Mononuclear cell (primary cell): Measurements from ENCODE around the gene SEC14L1. TPM values are rescaled to one million over a fixed set of nuclear protein-coding genes. Genes with fewer than 3 reads are reported as not detected.
"Not testable (repeated sequence)": the region's sequence is repeated elsewhere in the genome, so short reads cannot be mapped to it uniquely, and the experiment has no call there.

Experiments used
- H3K27me3 ChIP-seq: 2 replicates; pipeline ENCODE4 v1.6.0; 2011; ENCODE audit warnings: low read length, control low read depth; ENCODE audit not compliant: insufficient read depth
- H3K4me1 ChIP-seq: 2 replicates; pipeline ENCODE4 v1.5.1; 2011; ENCODE audit warnings: mild to moderate bottlenecking, low read length, control low read depth; ENCODE audit not compliant: insufficient read depth
- H3K4me3 ChIP-seq: 2 replicates; pipeline ENCODE4 v1.5.1; 2011; ENCODE audit warnings: mild to moderate bottlenecking, low read length, moderate library complexity
- H3K9me3 ChIP-seq: 2 replicates; pipeline ENCODE4 v1.5.1; 2011; ENCODE audit warnings: low read depth, mild to moderate bottlenecking, control low read depth, low read length
- total RNA-seq: library from RNA; depleted of rRNA; stranded (reverse); fragments of >200 nt; gene quantifications from one replicate; pipeline ENCODE4 v1.2.3, GENCODE V29; 2012

The SEC14L1 gene
- total RNA-seq, 1 donor, result 74.6 TPM

DNA sequence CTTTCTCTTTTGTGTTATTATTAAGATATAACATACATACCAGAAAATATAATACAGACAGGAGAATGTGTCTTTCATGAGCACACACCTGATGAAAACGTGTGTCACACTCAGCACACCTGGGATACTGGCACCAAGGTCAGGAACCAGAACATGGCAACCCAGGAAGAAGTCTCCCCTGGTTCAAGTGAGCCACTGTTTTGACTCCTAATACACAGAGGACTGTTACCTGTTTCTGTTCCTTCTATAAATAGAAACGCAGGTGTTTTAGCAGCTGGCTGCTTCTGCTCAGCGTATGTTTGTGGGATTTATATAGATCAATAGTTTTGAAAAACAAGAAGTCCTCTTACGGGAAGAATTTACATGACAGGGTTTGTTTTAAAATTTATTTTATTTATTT is 3.5 kb downstream of the SEC14L1 start:
- Histone ChIP-seq H3K4me3 (no peak overlapping the region), H3K4me1 (peaks cover 55% of the 10 kb centered on the region), H3K9me3 (no peaks in the 10 kb centered on the region), H3K27me3 (no peaks in the 10 kb centered on the region)

DNA sequence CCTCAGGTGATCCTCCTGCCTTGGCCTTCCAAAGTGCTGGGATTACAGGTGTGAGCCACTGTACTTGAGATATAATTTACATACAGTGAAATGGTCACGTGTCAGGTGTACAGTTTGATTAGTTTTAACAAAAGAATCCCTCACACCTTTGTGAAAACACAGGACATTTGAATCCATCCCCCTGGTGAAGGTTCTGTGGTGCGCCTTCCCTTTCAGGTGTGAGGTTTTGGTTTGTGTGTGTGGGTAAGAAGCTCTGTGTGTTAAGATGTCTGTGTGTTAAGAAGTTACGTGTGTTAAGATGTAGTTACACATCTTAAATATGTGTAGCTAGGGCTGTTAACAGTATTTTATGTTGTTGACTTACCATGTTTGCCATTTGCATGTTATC is 4.4 kb downstream of the SEC14L1 start:
- Histone ChIP-seq H3K27me3 (no peaks in the 10 kb centered on the region), H3K4me1 (peaks cover 45% of the 10 kb centered on the region), H3K9me3 (no peaks in the 10 kb centered on the region), H3K4me3 (no peak overlapping the region)

- no peak overlapping the region for H3K4me3 ChIP-seq
- H3K4me1 ChIP-seq, result peaks cover 45% of the 10 kb centered on the region
- H3K9me3 ChIP-seq, result no peaks in the 10 kb centered on the region
- H3K27me3 ChIP-seq, result no peaks in the 10 kb centered on the region
Measured at GRCh38 chr17:77145612-77146245, 5.0 kb downstream of the SEC14L1 start.

- H3K4me1 ChIP-seq, result peaks cover 45% of the 10 kb centered on the region
- no peaks in the 10 kb centered on the region for H3K27me3 ChIP-seq
- H3K9me3 ChIP-seq, result no peaks in the 10 kb centered on the region
- H3K4me3 ChIP-seq, result no peak overlapping the region
Measured at GRCh38 chr17:77146246-77146632, 5.5 kb downstream of the SEC14L1 start.

DNA sequence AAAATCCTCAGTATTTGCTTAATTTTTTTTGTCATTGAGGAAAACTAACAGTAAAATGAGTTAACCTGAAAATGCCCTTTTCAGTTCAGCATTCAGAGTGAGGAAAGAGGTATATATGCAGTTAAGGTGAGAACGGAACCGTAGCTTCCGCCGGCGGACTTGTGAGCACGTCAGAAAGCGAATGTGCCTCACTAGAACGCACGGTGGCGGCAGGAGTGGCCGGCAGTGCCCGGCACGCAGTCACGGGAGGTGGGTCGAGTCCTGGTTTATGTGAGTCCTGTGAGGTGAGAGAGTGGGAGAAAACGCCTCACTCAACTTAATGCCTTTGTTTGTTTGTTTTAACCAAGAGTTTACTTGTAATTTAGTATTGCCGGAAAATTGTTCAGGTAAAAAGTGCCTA is 6.1 kb downstream of the SEC14L1 start:
- Histone ChIP-seq H3K4me3 (no peak overlapping the region), H3K9me3 (no peaks in the 10 kb centered on the region), H3K4me1 (peaks cover 40% of the 10 kb centered on the region), H3K27me3 (no peaks in the 10 kb centered on the region)

- Histone ChIP-seq H3K4me1 (peaks cover 35% of the 10 kb centered on the region), H3K27me3 (no peaks in the 10 kb centered on the region), H3K9me3 (no peaks in the 10 kb centered on the region)
Measured at GRCh38 chr17:77147357-77147801, 6.6 kb downstream of the SEC14L1 start.

DNA sequence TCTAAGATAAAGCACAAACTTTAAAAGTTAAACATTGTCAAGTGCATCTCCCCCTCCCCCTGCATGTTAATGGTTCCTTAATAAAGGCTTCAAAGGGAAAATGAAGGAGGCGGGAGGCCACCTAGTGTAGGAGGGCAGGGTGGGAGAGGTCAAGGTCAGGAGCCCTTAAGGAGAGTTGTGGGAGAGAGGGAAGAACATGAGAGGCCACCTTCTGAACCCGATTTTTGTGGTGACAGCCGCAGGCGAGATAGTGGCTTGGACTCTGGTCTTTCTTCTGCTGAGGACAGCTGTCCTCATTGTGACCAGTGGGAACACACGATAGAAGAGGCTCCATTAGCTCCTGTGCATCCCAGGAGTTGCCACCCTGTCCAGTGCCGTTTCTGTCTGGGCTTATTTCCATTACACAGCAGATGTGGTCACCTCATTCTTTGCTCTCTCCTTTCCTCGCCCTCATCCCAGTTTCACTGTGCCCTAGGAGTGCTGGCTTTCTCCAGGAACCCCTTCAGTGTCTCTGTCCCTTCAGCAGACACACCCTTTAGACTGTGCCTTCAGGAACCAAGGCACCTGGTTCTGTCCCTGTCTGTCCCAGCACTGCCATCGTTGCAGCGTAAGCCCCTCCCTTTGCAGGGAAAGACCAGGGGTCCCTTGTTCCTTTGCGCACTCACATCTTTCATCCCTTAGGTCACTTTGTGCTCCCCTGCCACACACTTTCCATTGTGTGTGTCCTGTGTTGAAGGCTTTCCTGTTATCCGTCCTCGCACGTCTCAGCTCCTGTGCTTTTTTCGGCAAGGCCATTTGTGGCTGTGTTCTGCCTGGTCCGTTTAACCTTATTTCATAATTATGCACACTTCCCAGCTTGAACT is 7.5 kb downstream of the SEC14L1 start:
- H3K4me3 ChIP-seq, result no peak overlapping the region
- H3K9me3 ChIP-seq, result no peaks in the 10 kb centered on the region
- no peaks in the 10 kb centered on the region for H3K27me3 ChIP-seq
- H3K4me1 ChIP-seq, result peaks cover 26% of the 10 kb centered on the region

More at GRCh38 chr17:77147357-77147801, 6.6 kb downstream of the SEC14L1 start:
- no peak overlapping the region for H3K4me3 ChIP-seq

DNA sequence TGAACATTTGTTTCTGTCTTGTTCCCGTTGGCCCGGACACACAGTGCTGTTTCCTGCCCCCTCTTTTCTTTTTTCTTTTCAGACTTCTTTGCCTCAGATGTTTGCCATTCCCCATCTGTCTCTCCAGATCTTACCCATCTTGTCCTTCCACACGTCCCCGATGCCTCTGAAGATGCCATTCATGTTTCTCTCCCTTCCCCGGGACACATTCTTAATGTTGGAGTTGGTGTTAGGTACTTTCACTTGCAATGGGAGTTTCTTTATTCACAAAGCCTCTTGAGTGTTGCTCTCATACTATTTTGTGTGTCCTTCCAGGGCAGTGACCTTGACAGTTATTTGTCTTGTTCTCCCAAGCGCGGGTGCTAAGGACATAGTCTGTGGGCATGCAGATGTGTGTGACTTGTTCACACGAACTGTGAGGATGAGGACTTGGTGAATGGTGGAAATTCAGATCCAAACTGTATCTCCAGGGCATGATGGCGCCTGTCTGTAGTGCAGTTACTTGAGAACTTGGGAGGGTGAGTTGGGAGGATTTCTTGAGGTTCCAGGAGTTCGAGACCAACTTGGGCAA is 8.3 kb downstream of the SEC14L1 start:
- Histone ChIP-seq H3K9me3 (no peaks in the 10 kb centered on the region), H3K4me3 (no peak overlapping the region), H3K4me1 (peaks cover 24% of the 10 kb centered on the region), H3K27me3 (no peaks in the 10 kb centered on the region)

DNA sequence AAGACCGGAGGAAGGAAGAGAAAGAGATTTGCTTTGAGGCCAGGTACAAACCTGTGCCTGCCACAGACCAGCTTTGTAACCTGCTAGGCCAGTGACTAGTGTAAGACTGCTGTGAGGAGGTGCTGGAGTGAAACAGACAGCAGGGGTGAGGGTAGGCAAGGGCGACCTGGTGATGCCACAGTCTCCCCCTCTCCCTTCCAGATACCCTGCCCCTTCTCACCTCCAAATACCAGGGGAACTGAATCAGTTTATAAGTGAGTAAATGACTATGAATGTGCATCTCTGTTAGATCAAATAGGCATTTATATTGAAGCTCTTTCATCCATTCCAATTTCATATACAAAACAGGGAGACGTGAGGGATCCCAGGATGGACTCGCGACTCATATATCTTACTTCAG is 9.4 kb downstream of the SEC14L1 start:
- H3K4me1 ChIP-seq, result peaks cover 15% of the 10 kb centered on the region
- no peaks in the 10 kb centered on the region for H3K9me3 ChIP-seq
- H3K27me3 ChIP-seq, result no peaks in the 10 kb centered on the region
- H3K4me3 ChIP-seq, result no peak overlapping the region

- Histone ChIP-seq H3K4me3 (no peak overlapping the region), H3K9me3 (no peaks in the 10 kb centered on the region), H3K4me1 (peaks cover 5% of the 10 kb centered on the region), H3K27me3 (no peaks in the 10 kb centered on the region)
Measured at GRCh38 chr17:77151186-77151585, 10.4 kb downstream of the SEC14L1 start.

GRCh38 chr17:77152056-77152455 is 11.3 kb downstream of the SEC14L1 start:
- H3K4me1 ChIP-seq, H3K27me3 ChIP-seq, H3K9me3 ChIP-seq, H3K4me3 ChIP-seq: not testable (repeated sequence)

GRCh38 chr17:77153472-77153871 is 12.7 kb downstream of the SEC14L1 start:
- Histone ChIP-seq H3K4me3 (no peak overlapping the region), H3K4me1 (peaks cover 3% of the 10 kb centered on the region), H3K9me3 (no peaks in the 10 kb centered on the region), H3K27me3 (no peaks in the 10 kb centered on the region)

GRCh38 chr17:77153999-77154586 is 13.3 kb downstream of the SEC14L1 start:
- Histone ChIP-seq H3K27me3 (no peaks in the 10 kb centered on the region), H3K4me3 (no peak overlapping the region), H3K4me1 (peaks cover 3% of the 10 kb centered on the region), H3K9me3 (no peaks in the 10 kb centered on the region)

- H3K27me3 ChIP-seq, result no peaks in the 10 kb centered on the region
- H3K4me1 ChIP-seq, result peaks cover 3% of the 10 kb centered on the region
- no peaks in the 10 kb centered on the region for H3K9me3 ChIP-seq
Measured at GRCh38 chr17:77155125-77155524, 14.4 kb downstream of the SEC14L1 start.

DNA sequence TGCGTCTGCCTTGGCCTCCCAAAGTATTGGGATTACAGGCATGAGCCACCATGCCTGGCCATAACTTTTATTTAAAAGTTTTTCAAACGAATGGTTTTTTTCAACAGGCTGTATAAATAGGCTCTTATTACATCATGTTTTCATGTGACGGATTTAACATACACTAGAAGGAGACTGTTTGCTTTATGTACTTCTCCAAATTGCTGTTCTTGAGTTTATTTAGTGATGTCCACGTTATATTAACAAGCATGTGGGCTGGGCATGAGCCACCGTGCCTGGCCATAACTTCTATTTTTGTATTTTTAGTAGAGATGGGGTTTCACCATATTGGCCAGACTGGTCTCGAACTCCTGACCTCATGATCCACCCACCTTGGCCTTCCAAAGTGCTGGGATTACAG is 17.0 kb downstream of the SEC14L1 start:
- not testable (repeated sequence) for H3K27me3 ChIP-seq, H3K9me3 ChIP-seq, H3K4me3 ChIP-seq, H3K4me1 ChIP-seq

More at GRCh38 chr17:77155125-77155524, 14.4 kb downstream of the SEC14L1 start:
- no peak overlapping the region for H3K4me3 ChIP-seq
